HG03097 (cell line): ENCODE data around the gene ZNF165.
A peak's percentile ranks its signal among the peaks of the same experiment; 100 is the strongest.
"Not testable (repeated sequence)": the region's sequence is repeated elsewhere in the genome, so short reads cannot be mapped to it uniquely, and the experiment has no call there.

Experiments used
- ATAC-seq: cut with Tn5 transposase; IDR thresholded peaks from one replicate; pipeline ENCODE4 v1.9.1; 2021; ENCODE audit not compliant: unreplicated experiment, low FRiP score

Gene ZNF165

GRCh38 chr6:28118217-28118616, 37.8 kb downstream of the ZNF165 start:
- no peak for ATAC-seq

DNA sequence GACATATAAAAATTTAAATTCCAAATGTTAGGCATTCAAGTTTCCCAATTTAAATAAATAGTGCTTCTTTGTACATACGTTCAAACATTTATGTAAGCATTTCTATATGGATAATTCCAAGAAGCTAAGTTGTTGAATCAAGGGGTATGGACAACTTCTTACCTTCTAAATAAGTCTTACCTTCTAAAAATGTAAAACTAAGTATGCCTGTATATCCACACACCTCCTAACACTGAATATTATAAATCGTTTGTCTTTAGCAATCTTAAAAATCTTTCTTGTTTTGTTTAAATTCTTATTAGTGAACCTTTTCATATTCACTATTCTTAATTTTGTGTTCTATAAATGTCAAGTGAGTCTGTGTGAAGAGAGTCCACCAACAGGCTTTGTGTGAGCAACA, 41.5 kb downstream of the ZNF165 start:
- no peak for ATAC-seq

DNA sequence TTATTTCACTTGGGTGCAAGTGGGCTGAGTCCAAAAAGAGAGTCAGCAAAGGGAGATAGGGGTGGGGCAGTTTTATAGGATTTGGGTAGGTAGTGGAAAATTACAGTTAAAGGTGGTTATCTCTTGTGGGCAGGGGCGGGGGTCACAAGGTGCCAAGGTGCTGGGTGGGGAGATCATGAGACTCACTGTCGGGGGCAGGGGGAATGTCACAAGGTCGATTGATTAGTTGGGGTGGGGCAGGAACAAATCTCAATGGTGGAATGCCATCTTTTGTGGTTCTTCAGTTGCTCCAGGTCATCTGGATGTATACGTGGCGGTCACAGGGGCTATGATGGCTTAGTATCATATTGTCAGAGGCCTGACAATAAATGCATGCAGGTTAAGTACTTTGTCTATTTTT, 41.9 kb downstream of the ZNF165 start:
- not testable (repeated sequence) for ATAC-seq

DNA sequence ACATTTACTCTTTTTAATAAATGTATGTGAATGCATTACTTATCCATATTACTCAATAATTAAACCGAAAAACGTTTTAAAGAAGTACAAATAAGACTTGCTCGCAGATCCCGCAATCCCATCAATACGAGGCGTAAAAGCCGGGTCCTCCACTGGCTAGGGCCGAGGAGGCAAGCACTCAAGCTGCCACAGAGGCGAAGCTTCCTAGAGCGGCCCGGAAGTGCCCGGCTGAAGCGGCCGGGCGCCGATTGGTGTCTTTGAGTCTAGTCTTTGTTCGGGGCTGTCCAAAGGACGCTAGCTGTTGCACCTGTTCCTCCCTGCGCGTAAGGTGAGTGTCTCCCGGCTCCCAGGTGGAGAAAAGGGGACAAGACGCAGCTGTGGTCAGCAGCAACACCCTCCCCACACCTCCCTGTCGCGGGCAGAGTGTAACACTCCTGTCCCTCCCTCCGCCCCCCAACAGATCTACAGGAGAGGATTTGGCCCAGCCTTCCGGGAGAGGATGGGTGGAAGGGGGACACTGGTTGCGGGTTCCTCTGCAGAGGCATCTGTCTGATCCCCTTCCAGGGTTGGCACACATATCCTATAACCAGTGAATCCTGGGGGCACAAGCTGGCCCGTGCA, 44.1 kb downstream of the ZNF165 start, which contains the start of gene ZSCAN16:
ZSCAN16 (plus strand) TSS at position 260 of the 621 bp plus-strand sequence. CDS start 835 bp downstream, outside the sequence.
- ATAC-seq = peak; percentile 79

DNA sequence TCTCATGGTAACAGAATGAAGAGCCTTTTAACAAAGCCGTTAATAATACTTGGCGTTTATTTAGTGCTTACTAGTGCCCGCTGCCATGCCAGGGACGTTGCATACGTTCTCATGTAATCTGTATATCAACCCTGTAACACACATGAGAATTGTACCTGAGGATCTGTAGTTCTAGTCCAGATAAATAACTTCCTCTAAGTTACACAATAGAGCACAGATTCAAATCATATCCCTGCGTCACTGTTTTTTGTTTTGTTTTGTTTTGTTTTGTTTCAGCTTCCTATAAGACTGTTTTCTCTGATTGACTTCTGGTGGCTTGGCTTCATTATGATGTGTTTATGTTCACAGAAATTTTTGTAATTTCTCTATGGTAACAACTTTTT, 44.6 kb downstream of the ZNF165 start:
- peak; percentile 4 for ATAC-seq

- no peak for ATAC-seq
Observed at GRCh38 chr6:28125401-28125800, 45.0 kb downstream of the ZNF165 start.

DNA sequence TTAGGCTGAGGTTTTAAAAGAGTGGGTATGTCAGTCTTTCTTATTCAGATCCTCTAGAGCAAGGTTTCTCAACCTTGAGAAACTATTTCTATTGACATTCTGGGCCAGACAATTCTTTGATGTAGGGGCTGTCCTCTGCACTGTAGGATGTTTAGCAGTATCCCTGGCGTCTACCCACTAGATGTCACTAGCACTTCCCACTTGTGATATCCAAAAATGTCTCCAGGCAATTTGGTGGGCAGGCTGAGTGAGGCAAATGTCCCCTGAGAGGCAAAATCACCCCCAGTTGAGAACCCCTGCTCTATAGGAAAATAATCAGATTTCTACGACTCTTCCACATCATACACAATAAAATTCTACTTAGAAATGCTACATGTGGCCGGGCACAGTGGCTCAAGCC, 53.6 kb downstream of the ZNF165 start:
- no peak for ATAC-seq

- ATAC-seq = no peak
Observed at GRCh38 chr6:28134716-28135115, 54.3 kb downstream of the ZNF165 start.

GRCh38 chr6:28135393-28135792, 55.0 kb downstream of the ZNF165 start:
- ATAC-seq = no peak

DNA sequence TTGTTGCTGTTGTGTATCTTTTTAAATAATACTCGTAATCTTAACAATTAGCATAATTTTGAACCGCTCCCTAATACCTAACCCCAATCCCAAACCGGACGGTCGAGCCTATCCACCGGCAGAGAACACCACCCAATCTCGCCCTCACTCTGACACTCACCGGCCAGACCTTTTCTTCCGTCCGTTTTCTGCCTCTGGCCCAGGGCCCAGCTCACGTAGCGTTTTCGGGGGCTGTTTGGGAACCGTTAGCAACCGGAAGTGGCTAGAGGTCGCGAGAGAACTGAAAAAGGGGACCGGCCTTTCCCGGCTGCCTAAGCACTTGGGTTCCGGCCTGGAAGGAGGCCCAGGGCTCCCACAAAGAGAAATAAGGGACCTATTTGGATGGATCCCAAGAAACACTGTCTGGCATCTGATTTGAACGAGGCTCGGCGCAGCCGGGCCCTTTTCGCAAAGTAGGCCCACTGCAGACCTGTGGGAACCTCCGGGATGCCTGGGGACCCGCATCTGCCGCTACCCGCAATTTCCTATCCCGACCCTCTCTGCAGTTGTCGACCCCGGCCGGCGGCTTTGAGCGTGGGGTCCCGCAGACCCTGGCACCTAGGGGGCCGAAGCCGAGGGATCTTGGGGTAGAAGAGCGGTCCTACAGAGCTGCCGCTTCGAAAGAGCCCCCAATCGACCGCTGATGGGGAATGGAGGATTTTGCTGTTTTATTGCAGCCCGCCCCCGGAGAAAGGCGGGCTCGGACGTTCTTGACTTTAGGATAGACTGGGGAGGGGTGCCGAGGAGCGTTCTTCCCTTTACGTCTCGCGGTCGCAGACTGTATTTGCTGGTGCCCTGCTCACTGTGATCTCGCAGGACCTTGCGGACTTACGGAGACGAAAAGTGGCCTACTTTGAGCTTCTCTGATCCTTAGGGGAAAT, 56.5 kb downstream of the ZNF165 start:
- ATAC-seq = peak; percentile 51

DNA sequence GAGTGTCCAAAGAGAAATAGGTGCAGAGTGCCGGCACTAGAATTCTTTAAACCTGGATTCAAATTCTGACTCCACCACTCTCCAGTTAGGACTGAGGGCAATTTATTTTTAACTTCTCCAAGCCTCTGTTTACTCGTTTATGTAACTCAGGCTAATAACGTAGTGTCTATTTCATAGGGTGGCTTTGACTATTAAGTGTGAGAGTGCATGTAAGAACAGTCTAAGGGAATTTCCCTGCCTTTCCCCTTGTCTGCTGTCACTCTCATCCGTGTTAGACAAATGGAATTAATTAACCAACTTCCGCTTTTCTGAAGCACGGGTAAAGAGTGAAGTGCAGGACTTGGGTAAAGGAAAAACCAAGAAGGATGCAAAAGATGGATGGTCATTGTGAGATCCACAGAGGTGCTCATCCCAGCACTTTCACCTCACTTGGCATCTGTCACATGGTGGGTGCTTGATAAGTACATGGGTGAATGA, 57.2 kb downstream of the ZNF165 start:
- no peak for ATAC-seq
